Measurements from ENCODE around the gene PLD3.

- TF ChIP-seq, protein P1, sequence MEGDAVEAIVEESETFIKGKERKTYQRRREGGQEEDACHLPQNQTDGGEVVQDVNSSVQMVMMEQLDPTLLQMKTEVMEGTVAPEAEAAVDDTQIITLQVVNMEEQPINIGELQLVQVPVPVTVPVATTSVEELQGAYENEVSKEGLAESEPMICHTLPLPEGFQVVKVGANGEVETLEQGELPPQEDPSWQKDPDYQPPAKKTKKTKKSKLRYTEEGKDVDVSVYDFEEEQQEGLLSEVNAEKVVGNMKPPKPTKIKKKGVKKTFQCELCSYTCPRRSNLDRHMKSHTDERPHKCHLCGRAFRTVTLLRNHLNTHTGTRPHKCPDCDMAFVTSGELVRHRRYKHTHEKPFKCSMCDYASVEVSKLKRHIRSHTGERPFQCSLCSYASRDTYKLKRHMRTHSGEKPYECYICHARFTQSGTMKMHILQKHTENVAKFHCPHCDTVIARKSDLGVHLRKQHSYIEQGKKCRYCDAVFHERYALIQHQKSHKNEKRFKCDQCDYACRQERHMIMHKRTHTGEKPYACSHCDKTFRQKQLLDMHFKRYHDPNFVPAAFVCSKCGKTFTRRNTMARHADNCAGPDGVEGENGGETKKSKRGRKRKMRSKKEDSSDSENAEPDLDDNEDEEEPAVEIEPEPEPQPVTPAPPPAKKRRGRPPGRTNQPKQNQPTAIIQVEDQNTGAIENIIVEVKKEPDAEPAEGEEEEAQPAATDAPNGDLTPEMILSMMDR (IDR thresholded peaks at IDR 0.05): no peak
- TF ChIP-seq POLR2A (IDR thresholded peaks at IDR 0.05): no peak
These were observed 38.8 kb upstream of the PLD3 start for GRCh38 chr19:40309666-40310065.
